Measurements from ENCODE around the gene DMD.
"Not testable (repeated sequence)": the region's sequence is repeated elsewhere in the genome, so short reads cannot be mapped to it uniquely, and the experiment has no call there.

The DMD gene

DNA sequence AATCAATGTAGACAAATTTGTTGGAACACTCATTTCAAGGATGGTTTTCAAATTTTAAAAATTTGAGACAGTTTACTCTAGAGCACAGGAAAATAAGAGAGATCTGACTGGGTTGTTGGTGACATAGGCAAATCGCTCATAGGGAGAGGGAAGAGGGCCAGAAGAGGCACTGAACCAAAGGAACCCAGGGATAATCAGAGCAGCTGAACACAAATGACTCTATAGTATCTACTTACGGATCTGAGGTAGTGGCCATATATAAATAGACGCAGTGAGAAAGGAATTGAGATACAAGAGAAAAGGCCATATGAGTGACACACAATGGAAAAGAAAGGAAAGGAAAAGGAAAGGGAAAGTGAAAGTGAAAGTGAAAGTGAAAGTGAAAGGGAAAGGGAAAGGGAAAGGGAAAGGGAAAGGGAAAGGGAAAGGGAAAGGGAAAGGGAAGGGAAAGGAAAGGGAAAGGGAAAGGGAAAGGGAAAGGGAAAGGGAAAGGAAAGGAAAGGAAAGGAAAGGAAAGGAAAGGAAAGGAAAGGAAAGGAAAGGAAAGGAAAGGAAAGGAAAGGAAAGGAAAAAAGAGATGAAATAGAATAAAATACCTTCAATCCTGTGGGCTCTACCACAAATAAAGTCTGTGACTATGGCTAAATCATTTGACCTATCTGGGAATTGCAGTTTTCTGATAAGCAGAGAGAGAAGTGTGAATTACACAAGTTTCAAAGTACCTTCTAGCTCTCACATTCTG, 759.2 kb downstream of the DMD start:
- DNase-seq = no peak

DNA sequence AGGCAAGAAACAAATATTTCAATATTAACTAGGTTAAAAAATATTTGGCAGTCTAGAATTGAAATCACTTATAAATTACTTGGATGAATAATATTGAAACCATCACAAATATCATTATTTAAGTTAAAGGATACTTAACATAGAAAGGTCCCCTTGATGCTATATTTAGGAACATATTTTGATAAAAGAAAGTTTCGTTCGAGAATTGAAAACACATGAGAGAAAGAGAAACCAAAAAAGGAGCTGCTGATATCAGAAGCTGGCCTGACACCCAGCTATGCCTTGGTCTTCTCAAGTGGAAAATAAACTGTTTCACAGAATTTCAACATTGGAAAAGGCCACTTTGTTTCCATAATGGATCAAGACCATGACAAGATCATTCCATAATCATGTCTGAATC, 762.4 kb downstream of the DMD start:
- DNase-seq = no peak

GRCh38 chrX:32448320-32448719, 763.0 kb downstream of the DMD start:
- no peak for DNase-seq

DNA sequence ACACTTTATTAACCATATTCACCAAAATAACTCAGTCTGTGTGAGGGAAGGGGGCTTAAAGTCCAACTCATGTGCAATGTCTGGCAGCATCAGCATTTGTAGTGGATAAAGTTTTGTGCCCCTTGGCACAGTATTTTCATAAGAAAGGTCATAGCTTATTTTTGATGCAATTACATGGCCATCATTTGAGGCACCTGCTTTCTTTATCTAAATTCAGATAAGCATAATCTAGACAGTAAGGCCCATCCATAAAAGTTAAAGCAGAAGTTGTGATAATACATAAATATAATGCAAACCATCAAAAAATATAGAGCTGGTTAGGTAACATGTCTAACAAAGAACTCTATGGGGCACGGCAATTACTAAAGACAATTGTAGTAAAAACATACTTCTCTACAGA, 763.7 kb downstream of the DMD start:
- DNase-seq = no peak

DNA sequence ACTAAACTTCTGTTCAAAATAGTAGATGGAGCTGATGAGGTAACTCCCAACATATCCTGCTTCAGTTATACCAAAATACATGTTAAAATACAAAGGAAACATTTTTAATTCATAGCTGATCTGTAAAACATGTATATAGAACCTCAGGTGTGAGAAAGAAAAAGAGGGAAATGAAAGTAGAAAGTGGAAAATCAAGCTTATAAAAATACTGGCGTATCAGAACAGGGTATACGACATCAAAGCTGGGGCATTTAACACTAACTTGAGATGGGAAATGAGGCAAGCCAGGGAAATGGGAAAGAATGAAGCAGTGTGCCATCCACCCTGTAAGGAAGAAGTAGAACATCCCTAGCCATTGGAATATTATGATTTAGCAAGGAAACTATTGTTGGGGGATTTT, 767.5 kb downstream of the DMD start:
- no peak for DNase-seq

DNA sequence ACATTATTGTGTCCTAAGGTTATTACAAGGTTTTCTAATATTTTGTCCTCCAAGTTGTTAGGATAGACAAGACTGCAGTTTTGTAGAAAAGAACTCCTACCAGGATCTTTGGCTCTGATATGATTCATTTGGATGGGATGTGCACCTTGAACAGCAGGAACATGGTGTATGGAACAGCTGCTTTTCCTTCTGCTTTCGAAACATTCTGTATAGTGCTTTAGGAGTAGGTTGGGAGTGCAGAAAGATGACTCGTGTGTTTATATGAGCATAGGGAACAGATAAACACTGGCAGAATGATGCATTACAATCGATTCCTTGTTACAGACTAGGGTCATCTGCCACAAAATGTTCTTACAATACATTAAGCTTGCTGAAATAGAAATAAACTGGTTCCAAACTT, 790.1 kb downstream of the DMD start:
- no peak for DNase-seq

GRCh38 chrX:32408389-32408788, 803.0 kb downstream of the DMD start:
- DNase-seq = peak; percentile 18

DNA sequence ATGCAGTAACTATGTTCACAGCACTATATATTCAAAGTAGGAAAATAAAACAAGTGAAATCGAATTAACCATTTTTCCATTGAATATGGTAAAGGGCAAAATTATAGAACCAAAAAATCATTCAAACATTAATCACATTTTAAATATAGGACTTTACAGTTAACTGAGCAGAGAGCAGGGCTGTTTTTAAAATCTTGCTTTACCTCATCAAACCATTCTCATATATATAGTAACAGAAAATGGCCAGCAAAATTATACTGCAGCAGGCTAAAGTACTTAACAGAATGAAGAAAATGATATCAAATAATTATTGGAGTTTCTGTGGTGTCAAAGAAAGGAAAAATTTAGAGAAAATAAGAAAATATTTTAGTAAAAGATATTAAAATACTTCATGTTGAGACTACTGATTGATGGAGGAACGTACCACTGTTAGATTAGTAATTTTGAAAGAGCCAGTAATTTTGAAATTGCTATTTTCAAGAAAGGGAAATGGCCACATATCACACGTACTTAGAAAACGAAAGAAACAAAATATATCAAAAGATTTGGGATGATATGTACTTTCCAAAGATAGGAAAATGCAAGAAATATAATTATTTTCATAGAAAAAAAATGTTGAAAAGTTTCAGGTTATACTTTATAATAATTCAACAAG, 813.7 kb downstream of the DMD start:
- no peak for DNase-seq

- no peak for DNase-seq
Measured at GRCh38 chrX:32395878-32396277, 815.5 kb downstream of the DMD start.

GRCh38 chrX:32392655-32393054, 818.7 kb downstream of the DMD start:
- no peak for DNase-seq

GRCh38 chrX:32370456-32371205, 840.7 kb downstream of the DMD start:
- DNase-seq = no peak

DNA sequence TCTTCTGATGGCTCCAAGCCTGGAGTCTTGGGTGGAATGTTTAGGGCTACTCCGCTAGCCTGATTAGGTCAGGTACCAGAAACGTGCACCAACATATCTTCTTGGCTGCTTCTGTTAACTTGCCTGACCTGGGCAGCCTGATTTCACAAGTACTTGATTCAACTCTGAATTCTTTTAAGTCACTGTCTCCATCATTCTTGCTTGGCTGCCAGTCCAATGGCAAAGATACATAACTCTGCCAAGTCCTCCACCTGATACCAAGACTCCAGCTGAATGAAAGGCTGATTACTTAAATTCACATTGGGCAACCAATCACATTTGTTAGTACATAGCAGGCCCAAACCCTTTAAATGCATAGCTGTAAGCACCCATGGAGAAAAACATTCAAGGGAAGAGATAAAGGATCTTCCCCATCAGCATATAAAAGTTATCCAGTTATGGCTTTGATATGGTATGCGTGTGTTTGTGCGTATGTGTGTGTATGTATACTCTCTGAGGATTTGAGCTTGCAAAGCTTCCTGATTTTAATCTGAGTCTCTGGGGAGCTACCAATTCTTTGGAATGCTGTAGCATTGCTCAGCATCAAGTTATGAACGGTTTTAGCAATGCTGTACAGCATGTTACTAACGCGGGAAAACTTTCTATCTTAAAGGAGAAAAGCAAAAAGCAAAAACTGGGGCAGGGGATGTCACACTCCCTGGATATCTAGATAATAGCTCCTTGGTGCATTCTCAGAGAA, 917.2 kb downstream of the DMD start:
- no peak for DNase-seq

DNA sequence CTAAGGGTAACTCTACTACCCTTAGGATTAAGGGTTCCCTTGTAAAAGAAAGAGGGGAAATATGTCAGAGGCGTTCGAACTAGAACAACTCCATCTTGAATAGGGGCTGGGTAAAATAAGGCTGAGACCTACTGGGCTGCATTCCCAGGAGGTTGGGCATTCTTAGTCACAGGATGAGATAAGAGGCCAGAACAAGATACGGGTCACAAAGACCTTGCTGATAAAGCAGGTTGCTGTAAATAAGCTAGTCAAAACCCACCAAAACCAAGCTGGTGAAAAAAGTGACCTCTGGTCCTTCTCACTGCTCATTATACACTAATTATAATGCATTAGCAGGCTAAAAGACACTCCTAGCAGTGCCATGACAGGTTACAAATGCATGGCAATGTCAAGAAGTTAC, 922.0 kb downstream of the DMD start:
- DNase-seq = no peak

GRCh38 chrX:32281853-32282252, 929.5 kb downstream of the DMD start:
- DNase-seq = no peak

DNA sequence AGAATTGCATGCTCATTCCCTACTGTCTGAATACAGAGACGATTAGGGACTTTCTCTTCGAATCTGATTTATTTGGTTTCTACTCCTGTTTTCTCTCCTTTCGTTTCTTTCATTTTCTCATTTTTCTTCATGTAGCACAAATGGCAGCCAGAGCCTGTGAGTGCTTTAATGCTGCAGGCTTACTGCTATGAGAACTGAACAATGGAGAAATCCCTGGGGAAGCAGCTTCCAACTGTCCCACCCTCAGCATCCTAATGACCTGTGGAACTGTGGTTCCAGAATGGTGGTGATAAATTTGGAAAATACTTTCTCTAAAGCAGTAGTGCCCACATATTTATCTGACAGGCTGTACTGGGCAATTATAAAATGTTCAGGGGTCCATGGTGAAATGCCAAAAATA, 930.4 kb downstream of the DMD start:
- no peak for DNase-seq

GRCh38 chrX:32280489-32280888, 930.9 kb downstream of the DMD start:
- DNase-seq = no peak

DNA sequence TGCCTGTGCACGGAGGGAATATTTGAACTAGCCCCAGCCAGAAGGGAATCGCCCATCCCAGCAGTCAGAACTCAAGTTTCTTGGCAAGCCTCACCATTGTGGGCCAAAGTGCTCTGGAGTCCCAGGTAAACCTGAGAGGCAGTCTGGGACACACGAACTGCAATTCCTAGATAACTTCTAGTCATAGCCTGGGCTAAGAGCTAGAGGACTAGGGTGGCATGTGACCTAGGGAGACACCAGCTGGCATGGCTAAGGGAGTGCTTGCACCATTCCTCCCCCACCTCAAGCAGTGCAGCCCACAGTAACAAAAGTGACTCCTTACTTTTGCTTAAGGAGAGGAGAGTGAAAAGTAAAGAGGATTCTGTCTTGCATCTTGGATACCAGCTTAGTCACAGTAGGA, 935.2 kb downstream of the DMD start:
- DNase-seq = no peak

GRCh38 chrX:32269866-32270265, 941.5 kb downstream of the DMD start:
- no peak for DNase-seq

GRCh38 chrX:32268207-32268606, 943.1 kb downstream of the DMD start:
- no peak for DNase-seq

DNA sequence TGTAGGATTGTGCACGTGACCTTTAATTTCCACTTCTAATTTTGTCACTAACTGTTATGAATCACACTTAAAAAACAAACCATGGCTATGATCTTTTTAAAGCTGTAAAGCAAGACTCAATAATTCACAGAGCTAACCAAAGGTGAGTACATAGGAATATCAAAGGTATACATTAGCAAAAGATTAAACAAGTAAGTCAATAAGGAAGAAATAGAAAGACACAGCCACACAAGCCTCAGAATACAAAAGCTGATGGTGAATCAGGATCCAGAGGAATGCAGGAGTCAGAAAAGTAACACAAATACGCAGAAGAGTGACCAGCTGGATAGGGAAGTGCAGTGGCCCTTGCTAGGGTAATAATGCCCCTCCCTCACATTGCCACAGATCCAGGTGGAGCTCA, 943.6 kb downstream of the DMD start:
- no peak for DNase-seq

GRCh38 chrX:32246675-32247074, 964.7 kb downstream of the DMD start:
- not testable (repeated sequence) for DNase-seq

GRCh38 chrX:32195611-32196010, 1015.7 kb downstream of the DMD start:
- DNase-seq = no peak

- DNase-seq = no peak
Measured at GRCh38 chrX:32191316-32191715, 1020.0 kb downstream of the DMD start.

Measured in left hindlimb (tissue), 1 donor.